ENCODE results near the gene CD226.

Gene CD226

GRCh38 chr18:69830189-69830588, 117.5 kb downstream of the CD226 start:
- TF ChIP-seq YY1 (IDR thresholded peaks at IDR 0.05; ENCODE audit: insufficient read depth, insufficient read length) (no peak), ZNF274 (IDR thresholded peaks at IDR 0.05; ENCODE audit: low read depth, low read length) (no peak), SUZ12 (IDR thresholded peaks at IDR 0.05; ENCODE audit: extremely low read depth, insufficient read depth, insufficient read length) (no peak)
- Histone ChIP-seq H3K9ac (ENCODE audit: insufficient read length, low read depth) (no peak overlapping the region), H3K36me3 (ENCODE audit: insufficient read depth, insufficient read length, low read length) (no peaks in the 10 kb centered on the region), H3K4me1 (ENCODE audit: insufficient read depth, insufficient read length) (no peaks in the 10 kb centered on the region), H3K27me3 (ENCODE audit: insufficient read depth, insufficient read length) (no peaks in the 10 kb centered on the region), H3K4me3 (ENCODE audit: insufficient read length, low read depth) (no peak overlapping the region), H3K9me3 (ENCODE audit: insufficient read depth, low read length) (no peaks in the 10 kb centered on the region)
- DNase-seq (ENCODE audit: low read depth, low spot score) = no peak

- Histone ChIP-seq H3K36me3 (ENCODE audit: insufficient read depth, insufficient read length, low read length) (no peaks in the 10 kb centered on the region), H3K9ac (ENCODE audit: insufficient read length, low read depth) (no peak overlapping the region), H3K27me3 (ENCODE audit: insufficient read depth, insufficient read length) (no peaks in the 10 kb centered on the region), H3K4me1 (ENCODE audit: insufficient read depth, insufficient read length) (no peaks in the 10 kb centered on the region), H3K4me3 (ENCODE audit: insufficient read length, low read depth) (no peak overlapping the region), H3K9me3 (ENCODE audit: insufficient read depth, low read length) (no peaks in the 10 kb centered on the region)
- DNase-seq (ENCODE audit: low read depth, low spot score) = no peak
- TF ChIP-seq YY1 (IDR thresholded peaks at IDR 0.05; ENCODE audit: insufficient read depth, insufficient read length) (no peak), SUZ12 (IDR thresholded peaks at IDR 0.05; ENCODE audit: extremely low read depth, insufficient read depth, insufficient read length) (no peak), ZNF274 (IDR thresholded peaks at IDR 0.05; ENCODE audit: low read depth, low read length) (no peak)
Observed at GRCh38 chr18:69820538-69820937, 127.1 kb downstream of the CD226 start.

GRCh38 chr18:69819460-69819859, 128.2 kb downstream of the CD226 start:
- Histone ChIP-seq H3K4me3 (ENCODE audit: insufficient read length, low read depth) (no peak overlapping the region), H3K36me3 (ENCODE audit: insufficient read depth, insufficient read length, low read length) (no peaks in the 10 kb centered on the region), H3K9me3 (ENCODE audit: insufficient read depth, low read length) (no peaks in the 10 kb centered on the region), H3K4me1 (ENCODE audit: insufficient read depth, insufficient read length) (no peaks in the 10 kb centered on the region), H3K9ac (ENCODE audit: insufficient read length, low read depth) (no peak overlapping the region), H3K27me3 (ENCODE audit: insufficient read depth, insufficient read length) (no peaks in the 10 kb centered on the region)
- TF ChIP-seq SUZ12 (IDR thresholded peaks at IDR 0.05; ENCODE audit: extremely low read depth, insufficient read depth, insufficient read length) = no peak
- no peak for TF ChIP-seq ZNF274 (IDR thresholded peaks at IDR 0.05; ENCODE audit: low read depth, low read length)
- no peak for TF ChIP-seq YY1 (IDR thresholded peaks at IDR 0.05; ENCODE audit: insufficient read depth, insufficient read length)
- DNase-seq (ENCODE audit: low read depth, low spot score) = no peak

- Histone ChIP-seq H3K27me3 (ENCODE audit: insufficient read depth, insufficient read length) (no peaks in the 10 kb centered on the region), H3K9ac (ENCODE audit: insufficient read length, low read depth) (no peak overlapping the region), H3K36me3 (ENCODE audit: insufficient read depth, insufficient read length, low read length) (no peaks in the 10 kb centered on the region), H3K9me3 (ENCODE audit: insufficient read depth, low read length) (no peaks in the 10 kb centered on the region; the same call in 1 of the 2 replicates), H3K4me3 (ENCODE audit: insufficient read length, low read depth) (no peak overlapping the region), H3K4me1 (ENCODE audit: insufficient read depth, insufficient read length) (no peaks in the 10 kb centered on the region)
- TF ChIP-seq SUZ12 (IDR thresholded peaks at IDR 0.05; ENCODE audit: extremely low read depth, insufficient read depth, insufficient read length) = no peak
- no peak for TF ChIP-seq ZNF274 (IDR thresholded peaks at IDR 0.05; ENCODE audit: low read depth, low read length)
- TF ChIP-seq YY1 (IDR thresholded peaks at IDR 0.05; ENCODE audit: insufficient read depth, insufficient read length) = no peak
- no peak for DNase-seq (ENCODE audit: low read depth, low spot score)
Observed at GRCh38 chr18:69817335-69817940, 130.2 kb downstream of the CD226 start.

- DNase-seq (ENCODE audit: low read depth, low spot score) = no peak
- Histone ChIP-seq H3K9me3 (ENCODE audit: insufficient read depth, low read length) (no peaks in the 10 kb centered on the region; the same call in 1 of the 2 replicates), H3K36me3 (ENCODE audit: insufficient read depth, insufficient read length, low read length) (no peaks in the 10 kb centered on the region), H3K27me3 (ENCODE audit: insufficient read depth, insufficient read length) (no peaks in the 10 kb centered on the region), H3K4me1 (ENCODE audit: insufficient read depth, insufficient read length) (no peaks in the 10 kb centered on the region), H3K9ac (ENCODE audit: insufficient read length, low read depth) (no peak overlapping the region), H3K4me3 (ENCODE audit: insufficient read length, low read depth) (no peak overlapping the region)
- no peak for TF ChIP-seq YY1 (IDR thresholded peaks at IDR 0.05; ENCODE audit: insufficient read depth, insufficient read length)
- no peak for TF ChIP-seq SUZ12 (IDR thresholded peaks at IDR 0.05; ENCODE audit: extremely low read depth, insufficient read depth, insufficient read length)
- TF ChIP-seq ZNF274 (IDR thresholded peaks at IDR 0.05; ENCODE audit: low read depth, low read length) = no peak
Observed at GRCh38 chr18:69814861-69815385, 132.8 kb downstream of the CD226 start.

GRCh38 chr18:69813559-69813958, 134.1 kb downstream of the CD226 start:
- no peaks in the 10 kb centered on the region for H3K36me3 ChIP-seq (ENCODE audit: insufficient read depth, insufficient read length, low read length)
- H3K9ac ChIP-seq (ENCODE audit: insufficient read length, low read depth) = no peak overlapping the region
- H3K4me3 ChIP-seq (ENCODE audit: insufficient read length, low read depth) = no peak overlapping the region
- H3K27me3 ChIP-seq (ENCODE audit: insufficient read depth, insufficient read length) = no peaks in the 10 kb centered on the region
- no peaks in the 10 kb centered on the region for H3K4me1 ChIP-seq (ENCODE audit: insufficient read depth, insufficient read length)
- TF ChIP-seq YY1 (IDR thresholded peaks at IDR 0.05; ENCODE audit: insufficient read depth, insufficient read length) (no peak), ZNF274 (IDR thresholded peaks at IDR 0.05; ENCODE audit: low read depth, low read length) (no peak)
- no peaks in the 10 kb centered on the region; the same call in 1 of the 2 replicates for H3K9me3 ChIP-seq (ENCODE audit: insufficient read depth, low read length)
- no peak for DNase-seq (ENCODE audit: low read depth, low spot score)

- DNase-seq (ENCODE audit: low read depth, low spot score) = no peak
- no peaks in the 10 kb centered on the region for H3K9me3 ChIP-seq (ENCODE audit: insufficient read depth, low read length)
Observed at GRCh38 chr18:69808399-69808798, 139.3 kb downstream of the CD226 start.

More at GRCh38 chr18:69808399-69808798, 139.3 kb downstream of the CD226 start:
- TF ChIP-seq YY1 (IDR thresholded peaks at IDR 0.05; ENCODE audit: insufficient read depth, insufficient read length) = no peak
- TF ChIP-seq ZNF274 (IDR thresholded peaks at IDR 0.05; ENCODE audit: low read depth, low read length) = no peak
- no peak for TF ChIP-seq SUZ12 (IDR thresholded peaks at IDR 0.05; ENCODE audit: extremely low read depth, insufficient read depth, insufficient read length)
- H3K9ac ChIP-seq (ENCODE audit: insufficient read length, low read depth) = no peak overlapping the region
- no peaks in the 10 kb centered on the region for H3K27me3 ChIP-seq (ENCODE audit: insufficient read depth, insufficient read length)
- H3K4me3 ChIP-seq (ENCODE audit: insufficient read length, low read depth) = no peak overlapping the region
- no peaks in the 10 kb centered on the region for H3K36me3 ChIP-seq (ENCODE audit: insufficient read depth, insufficient read length, low read length)
- H3K4me1 ChIP-seq (ENCODE audit: insufficient read depth, insufficient read length) = no peaks in the 10 kb centered on the region
